ENCODE measurements around the gene GCK. TPM values are rescaled to one million over a fixed set of nuclear protein-coding genes. Genes with fewer than 3 reads are reported as not detected.

GCK gene
- total RNA-seq, 2 experiments from 2014 or later = 0.16 TPM; not detected in 1

DNA sequence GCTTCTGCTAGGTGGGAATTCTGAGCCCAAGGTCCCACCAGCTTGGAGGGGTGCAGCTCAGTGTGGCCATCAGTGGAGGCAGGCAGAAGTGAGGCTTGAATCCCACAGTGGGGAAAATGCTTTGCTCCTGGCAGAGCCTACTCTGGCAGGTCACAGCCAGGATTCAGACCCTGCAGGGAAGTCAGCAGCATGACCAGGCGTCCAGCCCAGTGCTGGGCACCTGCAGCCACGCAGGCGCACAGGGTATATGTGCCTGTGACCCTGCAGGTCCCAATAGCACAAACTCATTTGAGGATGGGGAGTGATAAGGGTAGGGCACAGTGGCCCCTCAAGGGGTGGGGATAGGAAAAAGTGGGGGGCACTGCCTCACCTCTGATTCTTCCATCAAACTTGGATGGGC lies 93.5 kb downstream of the GCK start:
- H4K20me1 ChIP-seq (ENCODE audit: insufficient read depth, low read length) = no peaks in the 10 kb centered on the region
- peak overlapping the region; percentile 98 for H3K27ac ChIP-seq (ENCODE audit: low read depth, low read length, poor library complexity, severe bottlenecking)
- H3K36me3 ChIP-seq (ENCODE audit: insufficient read depth, low read length) = no peaks in the 10 kb centered on the region; the same call in 1 of the 2 replicates
- DNase-seq (ENCODE audit: low spot score) = no peak
- no peaks in the 10 kb centered on the region for H3K79me2 ChIP-seq (ENCODE audit: insufficient read depth, low read depth, low read length)
- intact Hi-C loops (cut with micrococcal nuclease; ENCODE audit: unreplicated experiment) = loop anchor here (2.0 to 5.0 kb wide), 2 partner anchors 27 to 902 kb away; partner anchors contain the start of gene POLD2
- H3K4me3 ChIP-seq (ENCODE audit: low read depth, low read length, poor library complexity, severe bottlenecking) = no peak overlapping the region
- no peak overlapping the region; the same call in 1 of the 2 replicates for H2AFZ ChIP-seq (ENCODE audit: low read length)
- peak overlapping the region; percentile 76 for H3K4me2 ChIP-seq (ENCODE audit: low read length)
- peaks cover 5% of the 10 kb centered on the region; the same call in 1 of the 2 replicates for H3K9me3 ChIP-seq (ENCODE audit: low read length)
- peaks cover 99% of the 10 kb centered on the region for H3K4me1 ChIP-seq (ENCODE audit: insufficient read depth, low read length, poor library complexity, severe bottlenecking)
- ChIA-PET POLR2A (interaction anchor here (0.6 to 5.4 kb wide), 4 partner anchors 10 to 27 kb away, joined by 3 to 38 read pairs (median 4); partner anchors contain the start of genes POLD2 and POLM), CTCF (ENCODE audit: unreplicated experiment) (no interaction called here)
- no peak for TF ChIP-seq CTCF (conservative IDR thresholded peaks at IDR 0.05; ENCODE audit: low read length)
- no peaks in the 10 kb centered on the region for H3K9me2 ChIP-seq (ENCODE audit: insufficient read depth, low read length)
- BruUV-seq (replicated peaks) = no TSS peak

GRCh38 chr7:44094883-44095592 lies 94.2 kb downstream of the GCK start:
- H4K20me1 ChIP-seq (ENCODE audit: insufficient read depth, low read length) = no peaks in the 10 kb centered on the region
- H3K4me2 ChIP-seq (ENCODE audit: low read length) = peak overlapping the region; percentile 76
- no peaks in the 10 kb centered on the region for H3K79me2 ChIP-seq (ENCODE audit: insufficient read depth, low read depth, low read length)
- peaks cover 91% of the 10 kb centered on the region for H3K4me1 ChIP-seq (ENCODE audit: insufficient read depth, low read length, poor library complexity, severe bottlenecking)
- H3K27ac ChIP-seq (ENCODE audit: low read depth, low read length, poor library complexity, severe bottlenecking) = peak overlapping the region; percentile 98
- no TSS peak for BruUV-seq (replicated peaks)
- H3K9me3 ChIP-seq (ENCODE audit: low read length) = peaks cover 5% of the 10 kb centered on the region; the same call in 1 of the 2 replicates
- ChIA-PET CTCF (ENCODE audit: unreplicated experiment) (no interaction called here), POLR2A (interaction anchor here (0.6 to 5.4 kb wide), 3 partner anchors 9 to 14 kb away, joined by 3 to 38 read pairs (median 3); partner anchors contain the start of gene POLM)
- intact Hi-C loops (cut with micrococcal nuclease; ENCODE audit: unreplicated experiment) = loop anchor here (5.0 kb wide), 1 partner anchor 902 kb away; no protein-coding TSS in a partner anchor
- no peaks in the 10 kb centered on the region; the same call in 1 of the 2 replicates for H3K36me3 ChIP-seq (ENCODE audit: insufficient read depth, low read length)
- H2AFZ ChIP-seq (ENCODE audit: low read length) = peak overlapping the region; percentile 77; the same call in 1 of the 2 replicates
- H3K4me3 ChIP-seq (ENCODE audit: low read depth, low read length, poor library complexity, severe bottlenecking) = peak overlapping the region; percentile 23
- peak; percentile 59 for DNase-seq (ENCODE audit: low spot score)
- H3K9me2 ChIP-seq (ENCODE audit: insufficient read depth, low read length) = no peaks in the 10 kb centered on the region
- TF ChIP-seq CTCF (conservative IDR thresholded peaks at IDR 0.05; ENCODE audit: low read length) (no peak), EZH2phosphoT487 (IDR thresholded peaks at IDR 0.05; ENCODE audit: borderline replicate concordance, low read depth, low read length) (no peak)

DNA sequence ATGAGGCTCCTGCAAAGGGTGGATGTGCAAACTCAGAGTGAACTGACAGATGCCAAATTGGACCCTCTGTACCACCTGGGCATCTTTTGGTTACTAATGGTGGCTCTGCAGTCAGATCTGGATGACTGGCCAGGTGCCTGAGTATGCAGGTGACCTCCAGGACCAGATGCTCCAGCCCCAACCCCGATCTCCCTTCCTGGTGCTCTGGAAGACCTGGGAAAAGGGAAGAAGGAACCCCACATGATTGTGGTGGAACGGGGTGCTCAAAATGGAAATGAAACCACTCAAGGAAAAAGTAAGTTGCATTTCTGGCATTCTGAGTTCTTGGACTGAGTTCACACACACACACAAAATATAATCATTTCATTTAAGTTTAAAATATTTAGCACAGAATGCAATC lies 94.9 kb downstream of the GCK start:
- DNase-seq (ENCODE audit: low spot score) = no peak
- Histone ChIP-seq H3K4me1 (ENCODE audit: insufficient read depth, low read length, poor library complexity, severe bottlenecking) (peaks cover 84% of the 10 kb centered on the region), H3K27ac (ENCODE audit: low read depth, low read length, poor library complexity, severe bottlenecking) (peak overlapping the region; percentile 98), H3K4me2 (ENCODE audit: low read length) (peak overlapping the region; percentile 76), H3K9me2 (ENCODE audit: insufficient read depth, low read length) (no peaks in the 10 kb centered on the region), H3K79me2 (ENCODE audit: insufficient read depth, low read depth, low read length) (no peaks in the 10 kb centered on the region), H4K20me1 (ENCODE audit: insufficient read depth, low read length) (no peaks in the 10 kb centered on the region), H3K36me3 (ENCODE audit: insufficient read depth, low read length) (no peaks in the 10 kb centered on the region; the same call in 1 of the 2 replicates), H3K9me3 (ENCODE audit: low read length) (peaks cover 5% of the 10 kb centered on the region; the same call in 1 of the 2 replicates), H2AFZ (ENCODE audit: low read length) (peak overlapping the region; percentile 77; the same call in 1 of the 2 replicates), H3K4me3 (ENCODE audit: low read depth, low read length, poor library complexity, severe bottlenecking) (peak overlapping the region; percentile 23)
- intact Hi-C loops (cut with micrococcal nuclease; ENCODE audit: unreplicated experiment) = no loop called here
- ChIA-PET POLR2A (no interaction called here), CTCF (ENCODE audit: unreplicated experiment) (no interaction called here)
- TF ChIP-seq EZH2phosphoT487 (IDR thresholded peaks at IDR 0.05; ENCODE audit: borderline replicate concordance, low read depth, low read length) = no peak
- no TSS peak for BruUV-seq (replicated peaks)

Small RNA genes within 50 kb of the gene (small RNA-seq; reads per million reads assigned to genes)
- not detected for gene RNA5SP230

Other genes starting within 250 kb of the GCK start
- not detected in 2 replicates for gene SPDYE1, start 191.5 kb downstream of the GCK start, total RNA-seq (2014; rRNA removed; shearing (Covaris generic))
- not detected in 2 replicates for gene SPDYE1, start 191.5 kb downstream of the GCK start, total RNA-seq (2022)
- 124 and 133 TPM in 2 replicates for gene DBNL, start 144.7 kb downstream of the GCK start, total RNA-seq (2014; rRNA removed; shearing (Covaris generic))
- gene DBNL, start 144.7 kb downstream of the GCK start, total RNA-seq (2022) = 121 and 137 TPM in 2 replicates
- gene PGAM2, start 123.9 kb downstream of the GCK start, total RNA-seq (2014; rRNA removed; shearing (Covaris generic)) = 0.69 TPM in 1 of 2 replicates, not detected in the other
- gene PGAM2, start 123.9 kb downstream of the GCK start, total RNA-seq (2022) = 0.80 and 1.1 TPM in 2 replicates
- 83.8 and 90.0 TPM in 2 replicates for gene POLM, start 106.9 kb downstream of the GCK start, total RNA-seq (2014; rRNA removed; shearing (Covaris generic))
- 87.9 and 99.3 TPM in 2 replicates for gene POLM, start 106.9 kb downstream of the GCK start, total RNA-seq (2022)
- gene AEBP1, start 85.1 kb downstream of the GCK start, total RNA-seq (2014; rRNA removed; shearing (Covaris generic)) = 62.9 and 64.2 TPM in 2 replicates
- 35.0 and 42.2 TPM in 2 replicates for gene AEBP1, start 85.1 kb downstream of the GCK start, total RNA-seq (2022)
- 205 and 230 TPM in 2 replicates for gene POLD2, start 65.9 kb downstream of the GCK start, total RNA-seq (2014; rRNA removed; shearing (Covaris generic))
- 261 and 271 TPM in 2 replicates for gene POLD2, start 65.9 kb downstream of the GCK start, total RNA-seq (2022)
- gene MYL7, start 48.1 kb downstream of the GCK start, total RNA-seq (2014; rRNA removed; shearing (Covaris generic)) = not detected in 2 replicates
- gene MYL7, start 48.1 kb downstream of the GCK start, total RNA-seq (2022) = not detected in 2 replicates
- gene YKT6, start 11.5 kb upstream of the GCK start, total RNA-seq (2014; rRNA removed; shearing (Covaris generic)) = 41.1 and 50.6 TPM in 2 replicates
- gene YKT6, start 11.5 kb upstream of the GCK start, total RNA-seq (2022) = 70.5 and 74.2 TPM in 2 replicates
- 0.66 and 0.98 TPM in 2 replicates for gene CAMK2B, start 136.2 kb upstream of the GCK start, total RNA-seq (2014; rRNA removed; shearing (Covaris generic))
- gene CAMK2B, start 136.2 kb upstream of the GCK start, total RNA-seq (2022) = 0.92 and 1.1 TPM in 2 replicates

Measured in OCI-LY7 (cell line).